NK-92 (cell line): ENCODE measurements around the gene ZDHHC18.
A peak's percentile ranks its signal among the peaks of the same experiment; 100 is the strongest.
"Not testable (repeated sequence)": the region's sequence is repeated elsewhere in the genome, so short reads cannot be mapped to it uniquely, and the experiment has no call there.

Source experiments
- DNase-seq: peaks from one replicate; lab custom pipeline; 2025; ENCODE audit not compliant: unreplicated experiment; lab: John Stamatoyannopoulos, UW

The ZDHHC18 gene

GRCh38 chr1:26857473-26858060 is 31.1 kb downstream of the ZDHHC18 start:
- DNase-seq, result no peak

DNA sequence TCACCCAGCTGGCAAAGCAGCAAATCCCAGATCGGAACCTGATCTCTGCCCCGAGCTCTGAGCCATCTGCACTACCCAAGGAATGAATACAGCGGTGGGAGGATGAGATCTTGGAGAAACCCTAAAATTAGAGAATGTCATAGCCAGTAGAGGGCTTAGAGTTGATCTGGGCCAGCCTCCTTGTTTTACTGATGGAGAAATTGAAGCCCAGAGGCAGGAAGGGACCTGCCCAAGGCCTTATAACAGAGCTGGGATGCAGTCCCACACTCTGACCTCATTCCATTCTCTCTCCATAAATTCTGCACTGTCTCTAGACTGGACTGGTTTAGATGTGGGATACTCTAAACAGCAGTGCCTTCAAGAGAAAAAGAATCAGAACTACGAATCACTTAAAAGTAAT is 31.7 kb downstream of the ZDHHC18 start:
- DNase-seq, result no peak

DNA sequence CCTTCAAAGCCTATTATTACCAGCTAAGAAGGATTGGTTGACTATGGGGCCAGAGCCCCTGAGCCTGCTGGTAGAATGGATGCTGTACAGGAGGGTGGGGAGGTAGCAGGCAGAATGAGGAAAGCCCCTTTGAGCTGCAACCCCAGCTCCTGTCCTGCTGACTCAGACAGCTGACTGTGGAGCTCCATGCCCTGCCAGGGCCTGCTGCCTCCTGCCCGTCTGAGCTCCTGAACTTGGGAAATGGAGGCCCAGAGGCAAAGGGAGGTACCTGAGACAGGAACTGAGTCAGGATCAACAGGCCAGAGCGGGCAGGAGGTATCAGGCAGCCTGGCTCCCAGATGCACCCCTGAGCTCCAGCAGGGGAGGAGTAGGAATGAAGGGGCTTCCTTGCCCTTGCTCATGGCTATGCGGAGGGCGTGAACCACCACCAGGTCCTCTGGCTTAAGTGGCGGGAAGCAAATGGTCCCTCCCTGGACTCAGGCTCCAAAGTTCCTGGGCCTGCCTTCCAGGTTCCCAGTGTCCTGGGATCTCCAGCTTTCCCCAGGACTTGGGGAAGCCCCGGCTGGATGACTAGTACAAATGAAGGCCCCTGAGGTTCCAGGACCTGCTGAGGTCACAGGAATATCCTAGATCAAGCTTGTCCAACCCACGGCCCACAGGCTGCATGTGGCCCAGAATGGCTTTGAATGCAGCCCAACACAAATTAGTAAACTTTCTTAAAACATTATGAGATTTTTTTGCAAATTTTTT is 32.6 kb downstream of the ZDHHC18 start:
- no peak for DNase-seq

DNA sequence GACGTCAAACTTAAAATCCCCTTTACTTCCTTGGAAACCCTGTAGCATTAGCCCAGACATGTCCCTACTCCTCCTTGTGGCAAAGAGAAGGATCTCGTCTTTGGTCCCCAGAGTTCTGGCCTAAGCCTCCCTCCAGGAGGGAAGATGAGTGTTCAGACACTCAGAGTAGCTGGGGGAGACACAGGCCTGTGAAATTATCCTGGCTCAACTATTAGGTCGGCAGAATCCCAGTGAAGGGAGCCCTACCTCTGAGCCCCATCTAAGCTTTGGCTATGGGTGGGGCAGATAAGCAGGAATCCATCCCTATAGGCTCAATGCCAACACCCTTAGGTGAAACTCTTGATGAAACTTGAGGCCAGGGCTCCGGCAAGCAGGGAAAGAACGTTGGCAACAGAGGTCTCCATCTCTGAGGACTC is 34.8 kb downstream of the ZDHHC18 start:
- no peak for DNase-seq

- DNase-seq, result no peak
Measured at GRCh38 chr1:26861889-26862378, 35.4 kb downstream of the ZDHHC18 start.

DNA sequence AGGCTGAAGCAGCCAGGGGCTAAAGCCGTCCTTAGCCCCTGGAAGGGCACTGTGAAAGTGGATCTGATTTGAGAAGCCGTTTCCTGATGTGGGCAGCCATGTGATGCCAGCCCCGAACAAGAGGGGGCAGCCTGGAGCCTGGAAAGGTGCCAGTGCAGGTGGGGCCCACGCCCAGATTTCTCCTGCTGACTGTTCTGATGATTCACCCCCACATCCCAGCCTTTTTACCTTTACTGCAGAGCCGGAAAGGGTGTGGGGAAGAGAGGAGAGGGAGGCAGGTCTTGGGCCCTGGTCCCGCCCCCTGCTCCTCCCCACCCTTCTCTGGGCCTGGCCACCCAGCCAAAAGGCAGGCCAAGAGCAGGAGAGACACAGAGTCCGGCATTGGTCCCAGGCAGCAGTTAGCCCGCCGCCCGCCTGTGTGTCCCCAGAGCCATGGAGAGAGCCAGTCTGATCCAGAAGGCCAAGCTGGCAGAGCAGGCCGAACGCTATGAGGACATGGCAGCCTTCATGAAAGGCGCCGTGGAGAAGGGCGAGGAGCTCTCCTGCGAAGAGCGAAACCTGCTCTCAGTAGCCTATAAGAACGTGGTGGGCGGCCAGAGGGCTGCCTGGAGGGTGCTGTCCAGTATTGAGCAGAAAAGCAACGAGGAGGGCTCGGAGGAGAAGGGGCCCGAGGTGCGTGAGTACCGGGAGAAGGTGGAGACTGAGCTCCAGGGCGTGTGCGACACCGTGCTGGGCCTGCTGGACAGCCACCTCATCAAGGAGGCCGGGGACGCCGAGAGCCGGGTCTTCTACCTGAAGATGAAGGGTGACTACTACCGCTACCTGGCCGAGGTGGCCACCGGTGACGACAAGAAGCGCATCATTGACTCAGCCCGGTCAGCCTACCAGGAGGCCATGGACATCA is 36.5 kb downstream of the ZDHHC18 start, which contains the start of gene SFN:
SFN (plus strand) TSS at position 369 of the 904 bp plus-strand sequence; CDS start at position 433, 64 bp downstream.
- no peak for DNase-seq

DNA sequence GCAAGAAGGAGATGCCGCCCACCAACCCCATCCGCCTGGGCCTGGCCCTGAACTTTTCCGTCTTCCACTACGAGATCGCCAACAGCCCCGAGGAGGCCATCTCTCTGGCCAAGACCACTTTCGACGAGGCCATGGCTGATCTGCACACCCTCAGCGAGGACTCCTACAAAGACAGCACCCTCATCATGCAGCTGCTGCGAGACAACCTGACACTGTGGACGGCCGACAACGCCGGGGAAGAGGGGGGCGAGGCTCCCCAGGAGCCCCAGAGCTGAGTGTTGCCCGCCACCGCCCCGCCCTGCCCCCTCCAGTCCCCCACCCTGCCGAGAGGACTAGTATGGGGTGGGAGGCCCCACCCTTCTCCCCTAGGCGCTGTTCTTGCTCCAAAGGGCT is 37.2 kb downstream of the ZDHHC18 start:
- no peak for DNase-seq

GRCh38 chr1:26864610-26865480 is 38.4 kb downstream of the ZDHHC18 start:
- peak; percentile 57 for DNase-seq

DNA sequence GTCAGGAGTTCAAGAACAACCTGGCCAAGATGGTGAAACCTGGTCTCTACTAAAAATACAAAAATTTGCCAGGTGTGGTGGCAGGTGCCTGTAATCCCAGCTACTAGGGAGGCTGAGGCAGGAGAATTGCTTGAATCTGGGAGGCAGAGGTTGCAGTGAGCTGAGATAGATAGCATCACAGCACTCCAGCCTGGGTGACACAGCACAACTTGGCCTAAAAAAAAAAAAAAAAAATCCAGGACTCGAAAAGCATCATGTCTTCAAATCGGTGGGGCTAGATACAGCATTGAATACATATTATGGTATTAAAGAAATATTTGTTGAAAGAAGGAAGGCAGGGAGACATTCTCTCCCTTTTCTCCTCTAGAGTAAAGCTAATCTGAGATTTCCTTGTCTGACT is 46.6 kb downstream of the ZDHHC18 start:
- not testable (repeated sequence) for DNase-seq

DNA sequence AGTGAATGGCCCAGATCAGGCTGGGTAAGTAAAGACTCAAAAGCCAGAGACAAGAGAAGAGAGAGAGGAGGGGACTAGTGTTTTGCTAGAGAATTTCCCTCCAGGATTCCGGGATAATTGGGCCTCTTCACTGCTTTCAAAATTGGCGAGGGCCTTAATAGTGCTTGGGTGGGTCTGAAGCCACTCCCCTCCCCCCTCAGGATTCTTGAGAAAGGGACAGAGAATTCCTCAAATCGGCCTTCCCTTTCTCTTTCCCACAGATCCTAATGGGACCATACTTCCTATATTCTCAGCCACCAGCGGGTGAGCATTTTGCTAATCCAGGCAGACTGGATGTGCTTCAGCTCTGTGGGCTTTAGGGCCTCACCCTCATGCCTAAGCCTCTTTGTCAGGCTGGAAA is 48.4 kb downstream of the ZDHHC18 start:
- DNase-seq, result no peak

- no peak for DNase-seq
Measured at GRCh38 chr1:26877326-26877725, 50.8 kb downstream of the ZDHHC18 start.

DNA sequence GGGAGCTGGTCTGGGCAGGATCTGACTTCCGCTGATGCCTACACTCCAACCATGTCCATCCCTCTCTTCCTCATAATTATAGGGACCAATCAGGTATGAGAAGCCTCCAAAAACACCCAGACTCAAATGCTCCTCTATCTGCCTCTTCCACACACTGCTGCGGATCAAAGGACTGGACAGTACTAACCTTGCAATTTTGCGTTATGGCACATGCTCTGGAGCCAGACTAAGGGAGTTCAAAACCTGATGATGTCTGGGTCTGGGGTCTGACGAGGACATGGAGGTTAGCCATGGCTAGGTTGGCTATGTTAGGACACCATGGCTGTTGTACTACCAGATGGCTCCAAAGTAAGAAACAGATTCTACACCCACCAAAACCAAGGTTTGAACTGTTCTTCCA is 53.3 kb downstream of the ZDHHC18 start:
- no peak for DNase-seq

DNA sequence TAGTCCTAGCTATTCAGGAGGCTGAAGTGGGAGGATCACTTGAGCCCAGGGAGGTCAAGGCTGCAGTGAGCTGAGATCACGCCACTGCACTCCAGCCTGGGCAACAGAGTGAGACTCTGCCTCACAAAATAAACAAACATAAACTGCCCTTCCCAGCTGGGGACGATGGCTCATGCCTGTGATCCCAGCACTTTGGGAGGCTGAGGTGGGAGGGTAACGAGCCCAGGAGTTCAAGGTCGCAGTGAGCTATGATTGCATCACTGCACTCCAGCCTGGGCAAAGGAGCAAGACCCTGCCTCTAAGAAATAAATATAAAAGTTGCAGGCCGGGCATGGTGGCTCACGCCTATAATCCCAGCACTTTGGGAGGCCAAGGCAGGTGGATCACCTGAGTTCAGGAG is 55.1 kb downstream of the ZDHHC18 start:
- DNase-seq, result not testable (repeated sequence)

DNA sequence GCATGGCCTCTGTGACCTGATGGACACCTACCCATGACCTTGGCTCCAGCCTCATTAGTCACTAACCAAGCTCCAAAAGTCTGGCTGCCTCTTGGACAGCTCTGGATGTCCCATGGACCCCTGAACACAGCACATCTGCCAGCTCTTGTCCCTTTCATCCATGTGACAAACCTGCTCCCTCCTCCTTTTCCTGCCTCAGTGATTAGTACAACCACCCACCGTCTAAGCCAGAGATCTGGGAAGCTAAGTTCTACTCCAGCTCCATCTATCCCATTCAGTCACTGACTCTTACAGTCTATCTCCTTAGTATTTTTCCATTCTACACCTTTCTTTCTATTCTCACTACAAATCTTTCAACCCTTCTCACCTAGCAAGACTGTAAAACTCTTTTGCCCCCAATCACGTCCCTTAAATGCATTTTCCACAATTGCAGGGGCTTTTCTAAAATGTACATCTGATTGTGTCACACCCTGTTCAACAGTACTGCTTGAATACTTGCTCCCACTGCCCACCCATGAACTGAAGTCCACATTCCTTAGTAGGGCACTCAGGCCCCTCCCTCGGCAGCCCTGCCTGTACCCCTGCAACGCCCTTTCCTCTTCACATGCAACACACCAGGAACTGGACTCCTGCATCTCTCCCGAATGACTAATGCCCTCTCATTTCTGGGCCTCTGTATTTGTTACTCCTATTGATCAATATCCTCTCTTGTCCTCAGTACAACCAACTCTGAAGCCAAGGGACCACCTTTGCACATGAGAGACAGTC is 56.4 kb downstream of the ZDHHC18 start:
- DNase-seq, result no peak

- DNase-seq, result no peak
Measured at GRCh38 chr1:26887125-26887524, 60.6 kb downstream of the ZDHHC18 start.

GRCh38 chr1:26888231-26888630 is 61.7 kb downstream of the ZDHHC18 start:
- no peak for DNase-seq

GRCh38 chr1:26889551-26890466 is 63.3 kb downstream of the ZDHHC18 start, which contains the start of gene GPN2:
Gene GPN2, minus strand, starts transcription at chr1:26890283. Its CDS starts 187 bp downstream, at chr1:26890096.
- DNase-seq, result no peak

GRCh38 chr1:26890467-26890796 is 63.9 kb downstream of the ZDHHC18 start:
- DNase-seq, result no peak

DNA sequence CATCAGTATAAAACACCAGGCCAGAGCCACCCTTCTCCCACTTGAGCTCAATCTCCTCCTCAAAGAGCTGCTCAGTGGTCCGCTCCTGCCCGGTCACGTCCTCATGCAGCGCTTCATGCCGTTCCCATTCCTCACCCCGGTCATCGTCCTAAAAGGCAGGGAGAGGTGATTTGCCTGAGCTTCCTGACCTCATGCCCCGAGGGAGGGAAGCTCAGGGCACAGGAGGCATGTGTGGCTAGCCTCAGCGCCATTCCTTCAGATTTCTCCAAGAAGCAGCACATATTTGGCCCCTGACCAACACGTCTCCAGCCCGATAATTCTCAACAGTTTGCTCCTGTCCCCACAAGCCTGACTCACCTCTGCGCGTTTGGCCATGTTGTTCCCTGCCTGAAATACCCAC is 67.8 kb downstream of the ZDHHC18 start:
- no peak for DNase-seq
